Activated CD4-positive, alpha-beta T cell treated with anti-CD3 and anti-CD28 coated beads, Interleukin-2, amount 50 U/mL, for 48 hours (primary cell): ENCODE measurements around the gene MALRD1.

Experiments used
- DNase-seq, 2 experiments: peaks; one replicate each; pipeline ENCODE4 v3.0.0-alpha.2; 2020

Gene MALRD1

GRCh38 chr10:19231034-19231433 lies 182.4 kb downstream of the MALRD1 start:
- no peak for DNase-seq

DNA sequence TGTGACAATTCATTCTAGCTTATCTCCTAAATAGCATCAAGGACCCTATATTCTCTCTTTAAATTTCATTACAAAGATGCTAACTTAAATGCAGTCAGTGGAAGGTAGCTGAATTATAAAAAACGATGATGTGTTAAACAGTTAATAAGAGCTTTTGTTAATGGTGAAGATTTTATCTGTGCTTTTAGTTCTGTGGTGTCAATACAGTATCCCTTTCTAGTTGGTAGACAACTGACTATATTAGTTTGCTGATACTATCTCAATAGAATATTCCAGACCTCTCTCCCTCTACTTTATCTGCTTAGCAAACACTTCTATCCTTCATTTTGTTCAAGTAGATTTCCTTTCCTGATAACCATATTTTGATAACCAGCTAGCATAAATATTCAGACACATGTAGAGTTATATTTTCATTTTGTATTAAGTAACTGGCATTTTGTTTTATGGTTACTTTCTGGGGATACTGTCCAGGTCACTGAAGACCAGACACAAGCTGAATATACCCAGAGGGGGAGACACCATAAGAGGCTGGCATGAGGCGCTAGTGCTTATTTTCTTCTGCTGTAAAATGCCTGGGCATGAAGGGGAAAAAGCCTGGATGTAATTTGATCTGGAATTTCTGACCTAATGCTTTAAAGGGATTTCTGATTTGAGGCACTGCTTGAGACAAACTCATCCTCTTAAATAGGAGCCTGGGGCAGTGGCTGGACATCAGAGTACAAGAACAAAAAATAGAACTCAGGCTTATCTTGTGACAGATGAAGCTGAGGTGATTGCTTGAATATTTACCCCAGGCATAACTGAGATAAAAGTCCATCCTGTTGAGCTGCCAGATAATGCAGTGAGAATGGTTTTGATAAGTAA lies 197.5 kb downstream of the MALRD1 start:
- no peak for DNase-seq

DNA sequence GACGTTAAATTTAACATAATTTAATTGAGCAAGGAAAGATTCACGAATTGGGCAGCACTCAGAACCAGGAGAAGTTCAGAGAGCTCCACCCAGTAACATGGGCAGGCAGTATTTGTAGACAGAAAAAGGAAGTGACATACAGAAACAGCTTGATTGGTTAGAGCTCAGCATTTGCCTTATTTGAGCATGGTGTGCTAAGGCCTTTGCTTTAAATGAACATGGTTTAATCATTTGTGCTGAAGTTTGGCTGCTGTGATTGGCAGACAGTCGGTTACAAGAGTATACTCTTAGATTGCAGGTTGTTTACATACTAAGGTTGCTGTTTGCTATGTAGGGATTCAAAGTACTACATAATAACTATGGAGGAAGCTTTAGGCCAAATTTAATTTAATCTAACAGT lies 199.2 kb downstream of the MALRD1 start:
- DNase-seq, result no peak

- no peak for DNase-seq
Observed at GRCh38 chr10:19250546-19250945, 201.9 kb downstream of the MALRD1 start.

DNA sequence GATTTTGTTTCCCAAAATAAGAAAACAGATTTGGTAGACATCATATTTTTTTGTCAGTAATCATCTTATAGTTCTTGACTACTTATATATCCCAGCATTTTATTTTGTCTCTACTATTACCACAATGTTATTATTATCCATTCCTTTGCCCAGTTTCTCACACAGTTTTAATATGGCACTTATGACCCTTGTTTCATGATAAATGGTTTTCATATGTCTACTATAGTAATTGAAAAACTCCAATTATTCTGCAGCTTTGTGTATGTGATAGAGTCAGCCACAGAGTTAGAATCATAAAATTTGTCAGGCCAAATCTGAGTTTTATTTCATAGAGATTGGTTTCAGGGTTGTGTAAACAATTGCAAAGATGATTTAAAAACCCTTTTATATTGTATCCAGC lies 203.9 kb downstream of the MALRD1 start:
- no peak for DNase-seq

DNA sequence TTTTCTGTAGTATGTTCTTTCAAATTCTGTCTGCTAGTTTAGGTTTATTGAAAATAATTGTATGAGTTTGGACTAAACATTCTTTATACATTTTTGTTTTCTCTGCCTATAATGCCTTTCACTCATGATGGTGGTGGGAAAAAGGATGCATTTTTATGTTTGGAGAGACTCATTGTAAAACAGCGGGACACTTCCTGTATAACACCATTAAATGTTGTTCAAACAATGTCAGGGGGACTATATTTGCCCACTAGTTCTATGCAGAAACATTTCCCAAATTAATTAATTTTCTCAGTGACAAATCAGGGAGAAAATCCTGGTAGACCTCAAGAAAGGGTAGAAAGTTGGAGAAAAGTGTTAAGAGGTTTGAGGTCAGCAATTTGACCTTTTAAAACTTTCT lies 207.7 kb downstream of the MALRD1 start:
- no peak for DNase-seq

- DNase-seq, result no peak
Observed at GRCh38 chr10:19263262-19263661, 214.7 kb downstream of the MALRD1 start.

DNA sequence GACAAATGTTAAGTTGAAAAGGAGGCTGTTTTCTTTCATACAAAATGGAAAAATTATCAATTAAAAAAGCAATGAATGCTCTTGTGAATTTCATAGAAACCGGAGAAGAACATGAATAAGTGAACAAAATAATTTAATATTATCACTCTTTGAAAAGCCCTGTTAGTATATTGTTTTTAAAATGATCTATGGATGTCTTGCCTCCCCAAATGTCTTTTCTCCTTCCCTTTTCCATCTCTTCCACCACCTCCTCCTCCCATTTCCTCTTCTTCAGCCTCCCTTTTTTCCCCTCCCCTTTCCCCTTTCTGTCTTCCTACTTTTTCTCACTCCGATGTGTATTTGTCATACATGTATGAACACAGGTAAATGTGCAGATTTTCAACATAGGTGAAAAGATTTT lies 234.7 kb downstream of the MALRD1 start:
- no peak for DNase-seq

GRCh38 chr10:19283786-19284185 lies 235.2 kb downstream of the MALRD1 start:
- DNase-seq, result no peak

- DNase-seq, result no peak
Observed at GRCh38 chr10:19290770-19291169, 242.2 kb downstream of the MALRD1 start.

- no peak for DNase-seq
Observed at GRCh38 chr10:19294233-19294632, 245.6 kb downstream of the MALRD1 start.

GRCh38 chr10:19299645-19300044 lies 251.0 kb downstream of the MALRD1 start:
- DNase-seq, result no peak

DNA sequence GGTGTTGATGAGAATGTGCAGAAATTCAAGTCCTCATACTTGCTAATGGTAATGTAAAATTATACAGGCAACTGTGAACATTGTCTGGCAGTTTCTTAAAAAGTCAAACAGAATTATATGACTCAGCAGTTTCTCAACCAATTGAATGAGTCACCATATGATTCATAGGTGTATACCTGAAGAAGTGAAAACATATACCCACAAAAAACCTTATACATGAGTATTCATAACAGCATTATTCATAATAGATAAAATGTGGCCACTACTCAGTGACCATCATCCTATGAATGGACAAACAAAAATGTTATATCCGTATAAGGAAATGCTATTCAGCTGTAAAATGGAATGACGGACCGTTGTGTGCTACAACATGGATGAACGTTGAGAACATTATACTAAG lies 253.5 kb downstream of the MALRD1 start:
- DNase-seq, result no peak

DNA sequence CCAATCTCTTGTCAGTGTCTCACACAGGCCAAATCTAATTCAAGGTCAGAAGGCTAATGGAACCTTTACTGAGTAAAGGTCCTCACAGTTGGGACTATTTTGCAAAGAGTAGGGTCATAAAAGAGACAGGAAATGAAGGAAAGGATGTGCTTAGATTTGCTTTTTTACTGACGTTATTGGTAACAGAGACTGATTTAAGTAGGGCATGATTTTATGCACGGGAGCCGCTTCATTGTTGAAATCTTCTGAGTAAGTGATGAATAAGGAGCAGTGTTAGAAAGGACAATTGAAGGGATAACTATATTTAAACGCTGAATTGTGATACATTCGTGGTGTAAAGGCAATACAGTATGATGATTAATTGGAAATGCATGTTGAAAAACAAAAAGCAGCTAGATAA lies 261.5 kb downstream of the MALRD1 start:
- DNase-seq, result no peak

GRCh38 chr10:19316204-19316870 lies 267.7 kb downstream of the MALRD1 start:
- DNase-seq, result no peak

DNA sequence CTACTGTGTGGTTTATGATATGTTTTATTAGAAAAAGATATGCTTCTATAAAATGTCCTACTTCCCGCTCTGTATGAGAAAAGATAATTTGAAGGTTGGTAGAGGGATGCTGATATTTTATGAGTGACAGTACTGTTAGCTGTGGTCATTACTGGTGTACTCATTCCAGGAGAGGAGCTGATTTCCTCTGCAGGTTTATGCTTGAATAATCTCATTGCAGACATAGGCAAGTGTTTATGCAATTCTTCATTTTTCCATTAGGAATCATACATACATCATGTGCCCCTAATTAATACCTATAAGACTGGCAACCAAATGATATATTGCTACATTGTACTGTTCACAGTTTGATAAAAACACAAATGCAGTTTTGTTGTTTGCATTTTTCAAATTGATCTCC lies 269.4 kb downstream of the MALRD1 start:
- DNase-seq, result no peak

DNA sequence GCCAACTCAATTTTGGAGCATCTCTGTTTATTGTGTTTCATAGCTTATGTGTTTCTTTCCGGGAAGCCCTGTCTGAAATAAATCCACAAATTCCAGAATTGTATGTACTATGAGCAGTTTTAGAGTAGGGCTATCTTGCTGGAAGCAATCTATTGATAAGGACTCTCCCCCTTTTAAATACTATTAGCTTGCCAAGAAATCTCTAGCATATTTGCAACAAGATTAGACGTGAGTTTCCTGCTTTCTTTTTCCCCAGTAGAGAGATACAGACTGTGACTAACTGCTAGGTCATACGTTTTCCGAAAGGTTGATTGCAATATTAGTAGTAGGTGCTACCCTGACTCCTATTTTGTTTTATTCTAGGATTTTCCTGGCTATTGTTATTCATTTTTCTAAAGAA lies 277.0 kb downstream of the MALRD1 start:
- no peak for DNase-seq

- no peak for DNase-seq
Observed at GRCh38 chr10:19328582-19328981, 280.0 kb downstream of the MALRD1 start.

DNA sequence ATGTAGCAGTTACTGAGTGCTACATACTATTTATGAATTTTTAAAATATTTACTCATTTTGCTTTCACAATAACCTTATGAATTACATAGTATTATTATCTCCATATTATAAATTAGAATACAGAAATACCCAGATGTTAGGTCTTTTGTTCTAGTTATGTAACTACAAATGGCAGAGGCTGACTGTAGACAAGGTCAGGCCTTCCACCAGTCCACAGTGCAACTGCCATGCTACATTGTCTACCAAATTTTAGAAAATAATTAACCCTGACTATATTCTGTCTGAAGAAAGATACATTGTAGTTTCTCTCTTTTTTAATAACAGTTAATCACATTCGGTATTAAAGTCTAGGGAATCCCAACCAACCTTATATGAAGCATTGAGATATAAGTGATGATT lies 280.9 kb downstream of the MALRD1 start:
- DNase-seq, result no peak

DNA sequence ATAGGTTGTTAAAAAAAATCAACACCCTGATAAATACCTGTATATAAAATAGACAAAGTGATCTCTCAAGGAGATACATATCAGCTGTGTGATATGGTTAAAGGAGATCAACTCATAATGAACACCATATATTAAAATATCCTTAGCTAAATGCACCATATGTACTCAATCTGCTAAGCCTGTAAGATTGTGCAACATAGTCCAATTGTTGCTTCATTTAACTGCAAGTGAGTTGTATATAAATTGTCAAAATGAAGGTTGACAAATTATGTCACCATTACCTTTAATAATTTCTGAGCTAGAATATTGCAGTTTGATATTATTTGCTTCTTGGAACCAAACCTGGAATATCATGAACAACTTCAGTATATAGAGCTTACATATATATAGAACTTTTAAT lies 283.7 kb downstream of the MALRD1 start:
- DNase-seq, result no peak

DNA sequence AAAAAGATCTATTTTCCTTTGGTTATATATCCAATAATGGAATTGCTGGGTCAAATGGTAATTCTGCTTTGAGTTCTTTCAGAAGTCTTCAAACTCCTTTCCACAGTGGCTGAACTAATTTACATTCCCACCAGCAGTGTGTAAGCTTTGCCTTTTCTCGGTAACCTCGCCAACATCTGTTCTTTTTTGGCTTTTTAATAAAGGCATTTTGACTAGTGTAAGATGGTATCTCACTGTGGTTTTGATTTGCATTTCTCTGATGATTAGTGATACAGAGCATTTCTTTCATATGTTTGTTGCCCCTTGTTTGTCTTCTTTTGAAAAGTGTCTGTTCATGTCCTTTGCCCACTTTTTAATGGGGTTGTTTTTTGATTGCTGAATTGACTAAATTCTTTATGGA lies 285.0 kb downstream of the MALRD1 start:
- DNase-seq, result no peak

DNA sequence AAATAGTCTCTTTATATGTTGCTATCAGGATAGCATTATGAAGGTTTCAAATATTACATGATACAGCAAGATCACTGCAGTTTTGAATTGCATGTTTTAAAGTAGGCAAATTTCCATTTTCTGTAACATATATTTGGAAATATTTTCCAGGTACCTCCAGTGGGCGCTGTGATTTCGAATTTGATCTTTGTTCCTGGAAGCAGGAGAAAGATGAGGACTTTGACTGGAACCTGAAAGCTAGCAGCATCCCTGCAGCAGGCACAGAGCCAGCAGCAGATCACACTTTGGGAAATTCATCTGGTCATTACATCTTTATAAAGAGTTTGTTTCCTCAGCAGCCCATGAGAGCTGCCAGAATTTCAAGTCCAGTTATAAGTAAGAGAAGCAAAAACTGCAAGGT lies 299.0 kb downstream of the MALRD1 start:
- DNase-seq, result no peak

GRCh38 chr10:19367176-19367575 lies 318.6 kb downstream of the MALRD1 start:
- no peak for DNase-seq

DNA sequence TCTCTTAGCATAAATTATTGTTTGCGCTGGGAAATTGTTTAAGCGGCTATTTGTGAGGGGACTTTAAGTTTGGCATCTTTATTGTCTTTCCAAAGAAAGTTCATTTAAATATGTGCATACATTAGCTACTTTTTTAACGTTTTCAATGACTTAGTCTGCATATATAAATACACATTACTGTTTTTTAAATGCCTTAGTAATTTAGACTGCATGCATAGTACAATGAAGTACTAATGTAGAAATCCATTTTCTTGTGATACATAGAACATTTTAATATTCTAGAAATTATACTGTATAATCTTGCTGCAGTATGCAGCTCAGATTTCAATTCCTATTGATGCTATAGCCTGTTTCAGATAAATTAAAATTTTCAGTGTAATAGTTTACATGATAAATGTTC lies 325.4 kb downstream of the MALRD1 start:
- DNase-seq, result no peak
